Caco-2 (cell line): ENCODE measurements around the gene FGD5. TPM values are rescaled to one million over a fixed set of nuclear protein-coding genes. Genes with fewer than 3 reads are reported as not detected.

Experiments
- BruUV-seq: library from RNA; stranded (reverse); fragments of 400-500 nt; replicated peaks from 2 replicates; lab custom pipeline; 2021; lab: Mats Ljungman, UMichigan
- CTCF ChIA-PET: fragments of 300-600 bp; sonication (Branson Sonifier 250); formaldehyde crosslinking; loops from one replicate; lab custom pipeline; 2022; ENCODE audit warnings: antibody characterized with exemption; lab: Charles Lee
- POLR2A ChIA-PET: fragments of 300-600 bp; sonication (Branson Sonifier 250); formaldehyde crosslinking; loops from one replicate; lab custom pipeline; 2022; ENCODE audit warnings: antibody characterized with exemption; lab: Charles Lee
- DNase-seq, 2 experiments: peaks; one replicate each; pipeline versions ENCODE4 v3.0.0 to v3.0.0-alpha.2; 2020 to 2022
- H3K27me3 ChIP-seq: replicated peaks from 2 replicates; pipeline ENCODE4 v1.6.0; 2011; ENCODE audit warnings: low read length; ENCODE audit not compliant: control insufficient read depth, insufficient read depth
- H3K36me3 ChIP-seq: 2 replicates; pipeline ENCODE4 v1.5.1; 2011; ENCODE audit warnings: low read length; ENCODE audit not compliant: control insufficient read depth, insufficient read depth
- H3K4me1 ChIP-seq: fragments of 250-450 bp; sonication (Bioruptor Pico); 2 replicates; pipeline ENCODE4 v1.5.1; 2020; ENCODE audit warnings: mild to moderate bottlenecking
- H3K4me3 ChIP-seq: 2 replicates; pipeline ENCODE4 v1.5.1; 2011; ENCODE audit warnings: low read depth, mild to moderate bottlenecking, control low read depth, low read length
- H3K9me3 ChIP-seq: fragments of 250-450 bp; sonication (Bioruptor Pico); 2 replicates; pipeline ENCODE4 v1.5.1; 2020; ENCODE audit warnings: mild to moderate bottlenecking, moderate library complexity
- H3K27ac Mint-ChIP-seq: one replicate; pipeline ENCODE4 v1.8.0; 2022; ENCODE audit warnings: mixed read lengths; ENCODE audit not compliant: unreplicated experiment
- H3K27me3 Mint-ChIP-seq: one replicate; pipeline ENCODE4 v1.8.0; 2022; ENCODE audit warnings: mixed read lengths; ENCODE audit not compliant: insufficient read depth, unreplicated experiment
- H3K36me3 Mint-ChIP-seq: one replicate; pipeline ENCODE4 v1.8.0; 2022; ENCODE audit warnings: mild to moderate bottlenecking, mixed read lengths; ENCODE audit not compliant: insufficient read depth, unreplicated experiment
- H3K4me1 Mint-ChIP-seq: one replicate; pipeline ENCODE4 v1.8.0; 2022; ENCODE audit warnings: low read depth, mixed read lengths; ENCODE audit not compliant: unreplicated experiment
- H3K4me3 Mint-ChIP-seq: one replicate; pipeline ENCODE4 v1.8.0; 2022; ENCODE audit warnings: mild to moderate bottlenecking, moderate library complexity, mixed read lengths; ENCODE audit not compliant: unreplicated experiment
- H3K9me3 Mint-ChIP-seq: one replicate; pipeline ENCODE4 v1.8.0; 2022; ENCODE audit warnings: mixed read lengths; ENCODE audit not compliant: unreplicated experiment
- CTCF ChIP-seq, 2 experiments: fragments of 200-600 bp in 1 of 2; IDR thresholded peaks; 1 replicate in 1 of 2; 2 replicates in 1 of 2; pipeline versions ENCODE4 v1.5.1 to v1.8.0; 2011 to 2022; ENCODE audit warnings: antibody characterized with exemption in 1 of 2, control low read depth in 1 of 2, inconsistent platforms in 1 of 2, low read depth in 1 of 2, low read length in 1 of 2, mild to moderate bottlenecking in 1 of 2, moderate library complexity in 1 of 2; ENCODE audit not compliant: insufficient read depth in 1 of 2, severe bottlenecking in 1 of 2, unreplicated experiment in 1 of 2
- intact Hi-C: fragments of 100-400 bp; cut with micrococcal nuclease; formaldehyde crosslinking; loops from one replicate; pipeline ENCODE4 v1.10.0; 2022; ENCODE audit not compliant: unreplicated experiment
- total RNA-seq: library from RNA; stranded (reverse); gene quantifications from 2 replicates; pipeline ENCODE4 v1.2.3, GENCODE V29; 2022

The FGD5 gene
- total RNA-seq, 1 experiment from 2014 or later, result 0.25 TPM

- POLR2A ChIA-PET, result no interaction called here
- no peak overlapping the region for H3K4me3 ChIP-seq
- H3K4me1 Mint-ChIP-seq, result no peaks in the 10 kb centered on the region
- no peaks in the 10 kb centered on the region for H3K9me3 Mint-ChIP-seq
- H3K4me1 ChIP-seq, result no peaks in the 10 kb centered on the region
- peaks cover 12% of the 10 kb centered on the region for H3K27me3 Mint-ChIP-seq
- H3K27ac Mint-ChIP-seq, result no peak overlapping the region
- DNase-seq, result no peak
- no peaks in the 10 kb centered on the region for H3K9me3 ChIP-seq
- no peak overlapping the region for H3K4me3 Mint-ChIP-seq
- no peaks in the 10 kb centered on the region for H3K36me3 ChIP-seq
- intact Hi-C loops, result no loop called here
- CTCF ChIA-PET, result interaction anchor here (0.6 to 1.6 kb wide), 2 partner anchors 82 to 137 kb away, joined by 3 read pairs; no protein-coding TSS in a partner anchor
- H3K36me3 Mint-ChIP-seq, result no peaks in the 10 kb centered on the region
- BruUV-seq, result no TSS peak
- no peaks in the 10 kb centered on the region for H3K27me3 ChIP-seq
- TF ChIP-seq CTCF (IDR thresholded peaks at IDR 0.05; ENCODE audit: insufficient read depth in 1 of 2, low read depth in 1 of 2, low read length in 1 of 2, severe bottlenecking in 1 of 2, unreplicated experiment in 1 of 2), result no peak
These were observed 99.6 kb downstream of the FGD5 start for GRCh38 chr3:14918356-14918860.

- Mint-ChIP-seq H3K36me3 (no peaks in the 10 kb centered on the region), H3K4me1 (no peaks in the 10 kb centered on the region), H3K9me3 (no peaks in the 10 kb centered on the region), H3K27me3 (peaks cover 8% of the 10 kb centered on the region), H3K27ac (no peak overlapping the region), H3K4me3 (no peak overlapping the region)
- ChIA-PET POLR2A (no interaction called here), CTCF (interaction anchor here (0.5 to 2.9 kb wide), 13 partner anchors 13 to 412 kb away, joined by 3 to 14 read pairs (median 5); no protein-coding TSS in a partner anchor)
- no peak for TF ChIP-seq CTCF (IDR thresholded peaks at IDR 0.05; ENCODE audit: insufficient read depth in 1 of 2, low read depth in 1 of 2, low read length in 1 of 2, severe bottlenecking in 1 of 2, unreplicated experiment in 1 of 2)
- no peaks in the 10 kb centered on the region for H3K9me3 ChIP-seq
- no peaks in the 10 kb centered on the region for H3K36me3 ChIP-seq
- no peaks in the 10 kb centered on the region for H3K27me3 ChIP-seq
- intact Hi-C loops, result loop anchor here (2.0 to 5.0 kb wide), 3 partner anchors 64 to 413 kb away; no protein-coding TSS in a partner anchor
- DNase-seq, result no peak
- H3K4me3 ChIP-seq, result no peak overlapping the region
- H3K4me1 ChIP-seq, result no peaks in the 10 kb centered on the region
- BruUV-seq, result no TSS peak
These were observed 101.8 kb downstream of the FGD5 start for GRCh38 chr3:14920536-14920935.

- Mint-ChIP-seq H3K4me3 (no peak overlapping the region), H3K9me3 (no peaks in the 10 kb centered on the region), H3K27me3 (peaks cover 8% of the 10 kb centered on the region), H3K4me1 (no peaks in the 10 kb centered on the region), H3K27ac (no peak overlapping the region), H3K36me3 (no peaks in the 10 kb centered on the region)
- no TSS peak for BruUV-seq
- no peaks in the 10 kb centered on the region for H3K27me3 ChIP-seq
- TF ChIP-seq CTCF (IDR thresholded peaks at IDR 0.05; ENCODE audit: insufficient read depth in 1 of 2, low read depth in 1 of 2, low read length in 1 of 2, severe bottlenecking in 1 of 2, unreplicated experiment in 1 of 2), result peak; percentile 93 to 96
- intact Hi-C loops, result loop anchor here (1.0 to 5.0 kb wide), 5 partner anchors 64 to 414 kb away; no protein-coding TSS in a partner anchor
- H3K4me3 ChIP-seq, result no peak overlapping the region
- no peaks in the 10 kb centered on the region for H3K4me1 ChIP-seq
- ChIA-PET CTCF (interaction anchor here (0.5 to 2.9 kb wide), 14 partner anchors 12 to 412 kb away, joined by 3 to 14 read pairs (median 5); no protein-coding TSS in a partner anchor), POLR2A (no interaction called here)
- H3K36me3 ChIP-seq, result no peaks in the 10 kb centered on the region
- DNase-seq, result peak; percentile 76 to 81
- H3K9me3 ChIP-seq, result no peaks in the 10 kb centered on the region
These were observed 102.4 kb downstream of the FGD5 start for GRCh38 chr3:14921034-14921616.
